IPS-18c (cell line): ENCODE measurements around the gene DNAH5.

ENCODE experiments used
- H3K4me3 ChIP-seq: 2 replicates; pipeline ENCODE4 v1.7.0; 2013; ENCODE audit warnings: low read depth, mild to moderate bottlenecking, low read length, moderate library complexity; ENCODE audit not compliant: insufficient read depth
- H3K9me3 ChIP-seq: one replicate; pipeline ENCODE4 v1.6.1; 2013; ENCODE audit warnings: mild to moderate bottlenecking, low read length, moderate library complexity; ENCODE audit not compliant: control insufficient read depth, insufficient read depth

DNAH5 gene

GRCh38 chr5:13785781-13786415 is 158.6 kb downstream of the DNAH5 start:
- Histone ChIP-seq H3K9me3 (no peaks in the 10 kb centered on the region), H3K4me3 (no peak overlapping the region)

GRCh38 chr5:13783726-13784125 is 160.8 kb downstream of the DNAH5 start:
- H3K9me3 ChIP-seq: no peaks in the 10 kb centered on the region
- no peak overlapping the region for H3K4me3 ChIP-seq

DNA sequence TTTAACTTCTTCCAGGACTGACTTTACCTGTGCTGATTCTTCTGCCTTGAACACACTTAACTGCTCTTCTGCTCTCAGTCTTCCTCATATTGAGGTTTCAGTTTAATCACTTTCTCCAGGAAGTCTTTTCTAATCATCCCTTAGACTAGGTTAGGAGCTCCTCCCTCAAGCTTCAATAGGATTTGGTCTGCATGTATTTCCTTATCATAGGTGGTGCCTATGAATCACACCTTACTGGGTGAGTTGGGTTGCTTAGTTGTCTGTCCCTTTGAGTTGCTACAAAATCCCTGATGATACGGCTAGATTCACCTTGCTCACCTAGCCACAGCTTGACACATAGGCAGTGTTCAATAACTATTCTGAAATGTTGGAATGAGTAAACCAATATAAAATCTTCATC is 164.4 kb downstream of the DNAH5 start:
- Histone ChIP-seq H3K4me3 (no peak overlapping the region), H3K9me3 (no peaks in the 10 kb centered on the region)

- no peak overlapping the region for H3K4me3 ChIP-seq
- H3K9me3 ChIP-seq: no peaks in the 10 kb centered on the region
Measured at GRCh38 chr5:13773649-13774048, 170.8 kb downstream of the DNAH5 start.

DNA sequence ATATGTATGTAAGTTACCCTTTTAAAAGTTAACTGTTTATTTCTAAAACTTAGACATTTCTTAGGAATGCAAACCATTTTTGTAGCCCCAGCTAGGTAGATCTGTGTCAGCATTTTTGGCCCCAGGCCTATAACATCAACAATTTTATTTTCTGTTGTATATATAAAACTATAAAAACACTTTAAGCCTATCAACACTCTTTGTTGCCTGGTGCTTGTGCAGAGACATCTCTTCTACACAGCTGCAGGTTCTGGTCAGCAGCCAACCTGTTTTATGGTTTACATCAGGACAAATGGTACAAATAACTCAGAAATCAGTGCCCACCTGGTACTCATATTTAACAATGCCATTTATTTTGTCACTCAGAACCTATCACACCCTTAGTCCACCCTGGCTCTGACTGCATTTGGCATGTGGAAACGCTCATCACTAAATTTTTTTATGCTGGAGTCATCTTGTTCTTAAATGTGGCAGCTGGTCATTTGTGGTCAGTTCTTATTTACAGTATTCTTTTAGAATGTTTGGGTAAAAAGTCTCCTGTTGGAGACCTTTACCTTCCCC is 173.4 kb downstream of the DNAH5 start:
- no peak overlapping the region for H3K4me3 ChIP-seq
- no peaks in the 10 kb centered on the region for H3K9me3 ChIP-seq

GRCh38 chr5:13766236-13766635 is 178.3 kb downstream of the DNAH5 start:
- no peaks in the 10 kb centered on the region for H3K9me3 ChIP-seq
- no peak overlapping the region for H3K4me3 ChIP-seq

DNA sequence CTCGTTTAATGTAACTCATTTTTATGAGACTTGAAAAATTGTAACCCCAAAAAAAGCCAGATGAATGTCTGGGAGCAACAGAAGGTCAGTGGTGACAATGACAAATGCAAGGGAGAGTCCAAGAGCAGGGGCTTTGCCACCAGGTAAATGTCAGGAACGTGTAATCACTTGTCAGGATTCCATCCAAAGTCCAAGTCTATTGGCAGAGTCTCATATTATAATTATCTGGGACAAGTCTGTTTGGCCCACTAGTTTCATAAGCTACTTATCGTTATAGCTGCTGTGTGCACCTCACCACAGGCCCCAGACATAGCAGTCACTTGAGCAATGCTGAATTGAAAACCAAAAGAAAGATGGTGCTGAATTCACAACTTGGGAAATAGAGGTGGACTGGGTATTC is 180.8 kb downstream of the DNAH5 start:
- Histone ChIP-seq H3K4me3 (no peak overlapping the region), H3K9me3 (no peaks in the 10 kb centered on the region)

DNA sequence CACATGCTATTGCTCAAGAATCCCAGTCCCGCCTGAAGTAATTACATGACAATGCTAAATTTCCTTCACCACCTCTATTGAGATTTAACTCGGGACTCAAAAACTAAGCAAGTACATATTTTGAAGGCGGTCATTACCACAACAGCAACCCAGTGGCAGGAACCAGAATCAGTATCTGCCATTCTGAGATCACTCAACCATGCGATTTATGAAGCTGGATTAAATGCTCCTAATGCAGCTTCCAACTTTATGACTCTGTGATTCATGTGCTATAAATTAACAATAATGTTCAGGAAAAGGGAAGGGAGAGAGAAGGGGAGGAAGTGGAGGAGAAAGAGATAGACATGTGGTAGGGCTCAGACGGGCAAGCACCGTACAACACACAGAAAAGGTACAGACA is 194.7 kb downstream of the DNAH5 start:
- Histone ChIP-seq H3K9me3 (no peaks in the 10 kb centered on the region), H3K4me3 (no peak overlapping the region)

DNA sequence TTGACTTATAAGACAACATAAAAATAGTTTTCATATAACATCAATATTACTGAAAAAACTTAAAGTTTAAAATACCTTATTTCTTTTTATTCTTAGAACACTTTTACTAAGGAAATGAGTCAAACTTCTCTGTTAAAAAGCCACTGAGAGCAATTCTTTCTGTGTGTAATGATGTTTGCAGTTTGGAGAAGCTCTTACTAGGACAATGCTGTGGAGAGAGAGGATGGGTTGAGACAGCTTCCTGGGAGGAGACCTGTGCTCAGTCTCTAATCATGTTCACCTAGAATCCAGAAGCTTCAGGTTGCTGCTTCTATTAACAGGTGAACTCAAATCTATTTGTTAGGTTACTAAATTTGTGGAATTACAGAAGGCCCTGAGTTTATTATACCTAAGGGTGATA is 198.5 kb downstream of the DNAH5 start:
- H3K9me3 ChIP-seq: no peaks in the 10 kb centered on the region
- H3K4me3 ChIP-seq: no peak overlapping the region

DNA sequence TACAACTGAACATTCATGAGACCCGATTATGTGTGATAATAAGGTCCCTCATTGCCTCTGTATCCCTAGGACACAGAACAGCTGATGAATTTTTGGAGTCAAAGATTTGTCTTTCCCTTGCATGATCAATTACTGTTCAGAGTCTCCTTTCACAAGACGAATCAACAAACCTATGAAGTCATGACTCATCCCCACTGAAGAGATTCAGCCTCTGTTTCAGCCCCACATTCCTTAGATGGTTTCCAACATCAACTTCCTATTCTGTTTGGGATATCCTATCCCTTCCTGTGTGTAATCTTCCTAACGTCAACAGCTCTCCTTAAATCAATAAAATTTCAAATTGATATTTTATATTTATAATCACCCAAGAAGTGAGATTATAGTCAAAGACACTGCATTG is 199.0 kb downstream of the DNAH5 start:
- no peak overlapping the region for H3K4me3 ChIP-seq
- no peaks in the 10 kb centered on the region for H3K9me3 ChIP-seq

DNA sequence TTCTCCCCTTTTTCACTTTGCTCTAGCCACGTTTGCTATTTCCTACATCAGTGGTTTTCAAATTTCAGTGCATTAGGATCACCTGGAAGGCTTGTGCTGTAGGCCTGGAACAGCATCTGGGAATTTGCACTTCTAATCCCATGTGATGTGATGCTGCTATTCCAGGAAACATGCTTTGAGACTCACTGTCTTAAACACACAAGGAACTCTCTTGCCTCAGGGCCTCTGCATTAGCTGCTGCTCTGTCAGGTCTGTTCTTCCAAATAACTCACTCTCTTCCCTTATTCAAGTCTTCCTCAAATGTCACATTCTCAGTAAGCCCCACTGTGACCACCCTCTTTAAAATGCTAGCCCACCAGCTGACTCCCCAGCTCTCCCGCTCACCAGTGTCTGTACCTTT is 204.0 kb downstream of the DNAH5 start:
- no peak overlapping the region for H3K4me3 ChIP-seq
- no peaks in the 10 kb centered on the region for H3K9me3 ChIP-seq

- H3K9me3 ChIP-seq: no peaks in the 10 kb centered on the region
- no peak overlapping the region for H3K4me3 ChIP-seq
Measured at GRCh38 chr5:13739479-13739878, 205.0 kb downstream of the DNAH5 start.

DNA sequence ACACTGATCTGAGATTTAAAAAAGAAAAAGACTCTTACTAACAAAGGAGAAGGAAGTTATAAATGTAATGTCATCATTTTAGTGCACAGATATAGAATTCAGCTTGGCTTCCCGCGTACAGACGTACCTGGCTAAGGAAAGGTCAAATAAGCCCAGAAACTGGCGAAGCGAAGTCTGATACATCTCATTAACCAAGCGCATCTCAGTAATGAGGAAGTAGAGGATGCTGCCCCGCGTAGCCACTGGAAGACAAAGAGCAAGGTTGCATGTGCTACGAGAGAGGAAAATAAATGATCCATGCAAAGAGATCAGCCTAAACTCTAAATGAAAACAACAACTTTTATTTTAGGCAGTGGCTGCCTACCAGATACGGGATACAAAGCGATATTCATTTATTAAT is 208.8 kb downstream of the DNAH5 start:
- Histone ChIP-seq H3K9me3 (no peaks in the 10 kb centered on the region), H3K4me3 (no peak overlapping the region)

GRCh38 chr5:13731121-13731628 is 213.3 kb downstream of the DNAH5 start:
- H3K4me3 ChIP-seq: no peak overlapping the region
- H3K9me3 ChIP-seq: no peaks in the 10 kb centered on the region

DNA sequence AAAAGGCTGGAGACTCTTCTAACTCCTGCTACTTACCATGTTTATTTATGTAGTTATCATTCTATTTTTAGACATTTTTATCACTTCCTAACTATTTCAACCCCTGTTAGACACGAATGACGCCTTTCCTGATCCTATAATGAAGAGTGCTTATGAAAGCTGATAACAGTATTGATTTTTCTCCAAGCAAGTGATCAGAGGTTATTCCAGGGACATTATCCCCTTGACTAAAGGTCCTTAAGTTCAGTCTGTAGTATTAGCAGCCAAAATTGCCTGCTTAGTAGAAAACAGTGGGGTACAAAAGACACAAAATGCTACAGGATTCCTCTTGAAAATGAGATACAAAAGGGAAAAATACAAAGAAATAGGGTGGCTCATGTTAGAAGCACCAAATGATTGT is 235.6 kb downstream of the DNAH5 start:
- Histone ChIP-seq H3K4me3 (no peak overlapping the region), H3K9me3 (no peaks in the 10 kb centered on the region)

DNA sequence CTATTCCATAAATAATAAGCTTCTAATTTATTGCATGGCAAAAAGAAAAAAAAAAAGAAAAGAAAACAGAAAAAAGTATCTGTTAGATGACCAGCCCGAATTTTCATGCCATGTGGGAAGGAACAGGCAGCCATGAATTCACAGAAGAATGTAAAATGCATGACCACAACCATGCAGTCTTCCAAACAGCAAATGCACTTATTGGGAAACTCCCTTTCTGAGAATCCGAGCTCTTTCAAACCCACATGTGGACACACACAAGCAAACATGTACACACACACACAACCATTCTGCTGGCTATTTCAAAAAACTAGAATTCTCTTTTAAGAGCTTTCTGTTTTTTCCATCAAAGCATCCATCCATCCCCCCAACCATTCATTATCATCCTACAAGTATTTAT is 236.1 kb downstream of the DNAH5 start:
- H3K4me3 ChIP-seq: no peak overlapping the region
- H3K9me3 ChIP-seq: no peaks in the 10 kb centered on the region

DNA sequence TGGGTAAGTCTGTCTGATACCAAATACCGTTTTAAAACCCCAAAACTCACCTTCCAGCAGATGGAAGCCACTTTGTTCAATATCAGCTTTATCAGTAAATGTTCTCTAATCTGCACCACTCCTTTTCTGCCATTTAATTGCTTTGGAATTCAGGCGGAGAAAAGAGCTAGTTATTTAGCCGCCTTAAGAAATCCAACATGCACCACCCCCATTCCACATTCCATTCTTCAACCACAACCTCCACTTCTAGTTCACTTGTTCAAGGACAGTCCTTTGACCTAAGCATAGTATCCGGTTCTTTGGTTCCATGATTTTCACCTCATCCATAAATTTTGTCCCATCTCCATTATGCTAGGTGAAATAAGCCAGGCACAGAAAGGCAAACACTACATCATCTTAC is 240.1 kb downstream of the DNAH5 start:
- no peak overlapping the region for H3K4me3 ChIP-seq

DNA sequence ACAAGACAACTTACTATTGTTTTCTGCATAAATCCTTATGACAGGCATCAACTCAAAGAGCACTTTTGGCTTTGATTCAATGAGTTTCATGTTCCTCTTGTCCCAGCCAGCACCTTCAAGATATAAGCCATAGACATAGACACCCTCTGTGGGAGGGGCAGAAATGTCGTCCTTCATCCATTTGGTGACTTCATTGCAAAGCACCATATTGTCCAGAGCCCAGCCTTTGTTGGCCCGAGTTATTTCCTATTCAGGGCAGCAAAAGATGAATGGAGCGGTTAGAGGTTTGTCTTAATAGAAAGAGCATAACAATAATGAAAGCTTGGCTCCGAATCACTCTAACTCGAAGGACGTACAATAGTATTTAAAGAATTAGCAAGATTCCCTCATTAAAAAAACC is 243.9 kb downstream of the DNAH5 start:
- Histone ChIP-seq H3K4me3 (no peak overlapping the region), H3K9me3 (no peaks in the 10 kb centered on the region)

More for the DNA sequence above, 240.1 kb downstream of the DNAH5 start:
- H3K9me3 ChIP-seq: no peaks in the 10 kb centered on the region

- Histone ChIP-seq H3K9me3 (no peaks in the 10 kb centered on the region), H3K4me3 (no peak overlapping the region)
Measured at GRCh38 chr5:13698885-13699284, 245.6 kb downstream of the DNAH5 start.
